GM23338 (cell line): ENCODE measurements around the gene NEURL1B. TPM values are rescaled to one million over a fixed set of nuclear protein-coding genes. Genes with fewer than 3 reads are reported as not detected.

Source experiments
- ATAC-seq: fragments of 200-7000 bp; cut with Tn5 transposase; 3 replicates; pipeline ENCODE4 v1.9.1; 2020
- DNase-seq: peaks from one replicate; pipeline ENCODE4 v3.0.0-alpha.2; 2015; ENCODE audit warnings: low spot score
- H2AFZ ChIP-seq: fragments of 200-600 bp; sonication (generic); 2 replicates; pipeline ENCODE4 v1.8.0; 2016; ENCODE audit warnings: antibody characterized with exemption, mild to moderate bottlenecking, moderate library complexity
- H3F3A ChIP-seq: fragments of 200-600 bp; sonication (generic); replicated peaks from 2 replicates; pipeline ENCODE4 v1.8.0; 2017; ENCODE audit warnings: antibody characterized with exemption, mixed run types, low read depth
- H3K27ac ChIP-seq: fragments of 200-600 bp; sonication (generic); 2 replicates; pipeline ENCODE4 v1.6.1; 2016; ENCODE audit warnings: low read depth
- H3K27me3 ChIP-seq: fragments of 200-600 bp; sonication (generic); 2 replicates; pipeline ENCODE4 v1.8.0; 2016; ENCODE audit warnings: mild to moderate bottlenecking, mixed run types, moderate library complexity; ENCODE audit not compliant: insufficient read depth
- H3K36me3 ChIP-seq: fragments of 200-600 bp; sonication (generic); 2 replicates; pipeline ENCODE4 v1.8.0; 2016; ENCODE audit warnings: mild to moderate bottlenecking; ENCODE audit not compliant: insufficient read depth
- H3K4me1 ChIP-seq: fragments of 200-600 bp; sonication (generic); 2 replicates; pipeline ENCODE4 v1.8.0; 2016; ENCODE audit warnings: mild to moderate bottlenecking, moderate library complexity; ENCODE audit not compliant: insufficient read depth
- H3K4me2 ChIP-seq: fragments of 200-600 bp; sonication (generic); 2 replicates; pipeline ENCODE4 v1.7.1; 2017; ENCODE audit warnings: mixed run types
- H3K4me3 ChIP-seq: fragments of 200-600 bp; sonication (generic); 2 replicates; pipeline ENCODE4 v1.6.1; 2016; ENCODE audit warnings: mixed run types
- H3K79me2 ChIP-seq: fragments of 200-600 bp; sonication (generic); replicated peaks from 2 replicates; pipeline ENCODE4 v1.8.0; 2017; ENCODE audit warnings: mild to moderate bottlenecking; ENCODE audit not compliant: insufficient read depth
- H3K9me2 ChIP-seq: fragments of 200-600 bp; sonication (generic); 2 replicates; pipeline ENCODE4 v1.8.0; 2017; ENCODE audit not compliant: insufficient read depth
- H4K20me1 ChIP-seq: fragments of 200-600 bp; sonication (generic); replicated peaks from 2 replicates; pipeline ENCODE4 v1.8.0; 2017; ENCODE audit warnings: mild to moderate bottlenecking; ENCODE audit not compliant: insufficient read depth
- H3K27ac Mint-ChIP-seq: 2 replicates; pipeline ENCODE4 v1.8.0; 2020; ENCODE audit warnings: inconsistent platforms, mild to moderate bottlenecking, moderate library complexity, mixed read lengths
- H3K27me3 Mint-ChIP-seq: 3 replicates; pipeline ENCODE4 v1.8.0; 2022; ENCODE audit warnings: low read depth, mild to moderate bottlenecking, moderate library complexity, mixed read lengths, inconsistent platforms; ENCODE audit not compliant: insufficient read depth, poor library complexity
- H3K36me3 Mint-ChIP-seq: 3 replicates; pipeline ENCODE4 v1.8.0; 2021; ENCODE audit warnings: low read depth, mild to moderate bottlenecking, inconsistent platforms, moderate library complexity, mixed read lengths
- H3K4me1 Mint-ChIP-seq: 3 replicates; pipeline ENCODE4 v1.8.0; 2020; ENCODE audit warnings: mild to moderate bottlenecking, inconsistent platforms, mixed read lengths
- H3K4me3 Mint-ChIP-seq: 3 replicates; pipeline ENCODE4 v1.8.0; 2021; ENCODE audit warnings: moderate library complexity, mild to moderate bottlenecking, inconsistent platforms, mixed read lengths
- H3K9me3 Mint-ChIP-seq: 3 replicates; pipeline ENCODE4 v1.8.0; 2020; ENCODE audit warnings: moderate library complexity, mild to moderate bottlenecking, inconsistent platforms, mixed read lengths
- JUNB ChIP-seq: IDR thresholded peaks from one replicate; pipeline ENCODE4 v1.6.1; 2016; ENCODE audit warnings: antibody characterized with exemption; ENCODE audit not compliant: unreplicated experiment
- NANOG ChIP-seq: IDR thresholded peaks from 2 replicates; pipeline ENCODE4 v1.6.1; 2016; ENCODE audit warnings: antibody characterized with exemption, borderline replicate concordance
- polyA plus RNA-seq: library from polyadenylated mRNA; unstranded; fragments of >200 nt; fragmentation: Nextera tagmentation; extraction: Ambion mirVana; gene quantifications from 2 replicates; pipeline ENCODE4 v1.2.1, GENCODE V29; 2016
- total RNA-seq: library from RNA; depleted of rRNA; stranded (reverse); fragments of >200 nt; shearing (Covaris generic); gene quantifications from 2 replicates; pipeline ENCODE4 v1.2.3, GENCODE V29; 2014
- TF ChIP-seq, protein P1 (sequence below), 2 experiments: fragments of 200-600 bp in 1 of 2; sonication (generic) in 1 of 2; conservative IDR thresholded peaks; 2 replicates each; pipeline versions ENCODE4 v1.5.1 to v1.6.1; 2016 to 2017; ENCODE audit warnings: antibody characterized with exemption in 2 of 2, low read depth in 2 of 2, mild to moderate bottlenecking in 2 of 2, moderate library complexity in 1 of 2

Gene NEURL1B
- total and polyA plus RNA-seq, 2 experiments from 2014 or later: 1.9 to 13.3 TPM

DNA sequence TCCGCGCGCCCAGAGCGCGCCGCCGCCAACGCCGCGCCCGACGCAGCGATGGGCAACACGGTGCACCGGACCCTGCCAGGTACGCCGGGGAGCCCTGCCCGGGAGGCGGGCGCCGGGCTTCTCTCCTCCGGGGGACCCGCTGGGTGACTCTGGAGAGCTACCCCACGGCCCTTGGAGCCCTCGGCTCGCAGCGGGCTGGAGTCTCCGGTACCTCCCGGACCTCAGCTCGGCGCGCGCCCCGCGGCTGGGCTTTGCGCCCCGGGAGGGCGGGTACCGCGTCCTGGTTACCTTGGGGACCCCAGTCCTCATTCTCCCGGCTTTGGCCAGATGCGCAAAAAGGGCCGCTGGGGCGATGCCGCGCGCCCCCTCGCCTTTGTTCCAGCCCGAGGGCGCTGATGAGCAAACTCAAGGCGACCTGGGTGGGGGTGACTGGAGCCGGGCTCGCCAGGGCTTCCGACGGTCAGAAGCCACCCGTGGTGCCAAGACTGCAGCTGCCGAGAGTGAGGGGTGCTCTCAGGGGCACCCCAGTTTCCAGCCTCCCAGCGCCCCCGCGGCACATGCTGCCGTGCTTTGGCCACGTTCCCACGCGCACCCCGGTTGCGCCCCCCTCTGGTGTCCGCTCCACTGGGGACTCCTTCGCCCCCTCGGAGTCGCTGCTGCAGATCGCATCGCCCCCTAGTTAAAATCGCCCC, 442 bp downstream of the NEURL1B start:
- DNase-seq (peak; percentile 70), ATAC-seq (peak; percentile 48)
- peaks cover 30% of the 10 kb centered on the region for H3K27me3 Mint-ChIP-seq

DNA sequence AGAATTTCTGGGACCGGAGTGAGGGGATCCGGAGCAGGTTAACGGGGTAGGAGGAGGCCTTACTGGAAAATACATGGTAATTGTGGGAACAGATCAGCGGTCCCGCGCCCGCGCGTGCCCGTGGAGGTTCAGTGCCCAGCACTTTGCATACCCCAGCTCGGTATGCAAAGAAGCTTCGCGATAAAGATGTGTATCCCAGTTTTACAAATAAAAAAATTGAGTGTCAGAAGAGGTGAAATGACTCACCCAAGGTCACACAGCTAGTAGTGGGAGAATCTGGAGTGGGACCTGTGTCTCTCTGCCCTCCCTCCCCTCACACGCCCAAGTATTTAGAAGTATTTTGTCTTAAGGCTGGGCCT, 967 bp downstream of the NEURL1B start:
- Mint-ChIP-seq H3K4me1 (peaks cover 58% of the 10 kb centered on the region), H3K4me3 (peak overlapping the region; percentile 63)

More for the DNA sequence above, 442 bp downstream of the NEURL1B start:
- Mint-ChIP-seq H3K9me3 (no peaks in the 10 kb centered on the region), H3K27ac (no peak overlapping the region), H3K4me3 (peak overlapping the region; percentile 63), H3K4me1 (peaks cover 53% of the 10 kb centered on the region), H3K36me3 (no peaks in the 10 kb centered on the region)
- H3K36me3 ChIP-seq: no peaks in the 10 kb centered on the region
- peak overlapping the region; percentile 87 for H2AFZ ChIP-seq
- peaks cover 28% of the 10 kb centered on the region for H3K27me3 ChIP-seq
- 0 out of 2 replicates have a peak, but pooled peaks cover 3% of the 10 kb centered on the region for H3K79me2 ChIP-seq
- H3K4me1 ChIP-seq: peaks cover 49% of the 10 kb centered on the region
- no peaks in the 10 kb centered on the region for H3K9me2 ChIP-seq
- no peak overlapping the region for H3K27ac ChIP-seq
- TF ChIP-seq, protein P1, sequence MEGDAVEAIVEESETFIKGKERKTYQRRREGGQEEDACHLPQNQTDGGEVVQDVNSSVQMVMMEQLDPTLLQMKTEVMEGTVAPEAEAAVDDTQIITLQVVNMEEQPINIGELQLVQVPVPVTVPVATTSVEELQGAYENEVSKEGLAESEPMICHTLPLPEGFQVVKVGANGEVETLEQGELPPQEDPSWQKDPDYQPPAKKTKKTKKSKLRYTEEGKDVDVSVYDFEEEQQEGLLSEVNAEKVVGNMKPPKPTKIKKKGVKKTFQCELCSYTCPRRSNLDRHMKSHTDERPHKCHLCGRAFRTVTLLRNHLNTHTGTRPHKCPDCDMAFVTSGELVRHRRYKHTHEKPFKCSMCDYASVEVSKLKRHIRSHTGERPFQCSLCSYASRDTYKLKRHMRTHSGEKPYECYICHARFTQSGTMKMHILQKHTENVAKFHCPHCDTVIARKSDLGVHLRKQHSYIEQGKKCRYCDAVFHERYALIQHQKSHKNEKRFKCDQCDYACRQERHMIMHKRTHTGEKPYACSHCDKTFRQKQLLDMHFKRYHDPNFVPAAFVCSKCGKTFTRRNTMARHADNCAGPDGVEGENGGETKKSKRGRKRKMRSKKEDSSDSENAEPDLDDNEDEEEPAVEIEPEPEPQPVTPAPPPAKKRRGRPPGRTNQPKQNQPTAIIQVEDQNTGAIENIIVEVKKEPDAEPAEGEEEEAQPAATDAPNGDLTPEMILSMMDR (conservative IDR thresholded peaks at IDR 0.05; ENCODE audit: low read depth in 2 of 2): peak; percentile 37 to 55; a peak in 3 of 4 replicates
- TF ChIP-seq JUNB: no peak
- H4K20me1 ChIP-seq: peaks cover 4% of the 10 kb centered on the region; the same call in 1 of the 2 replicates
- peak overlapping the region; percentile 86 for H3K4me3 ChIP-seq
- peaks cover 5% of the 10 kb centered on the region; the same call in 1 of the 2 replicates for H3F3A ChIP-seq
- H3K4me2 ChIP-seq: peak overlapping the region; percentile 92

More for the DNA sequence above, 967 bp downstream of the NEURL1B start:
- no peaks in the 10 kb centered on the region for H3K9me2 ChIP-seq
- no peak; the same call in 1 of the 3 replicates for ATAC-seq
- H3K4me2 ChIP-seq: peak overlapping the region; percentile 92
- peaks cover 52% of the 10 kb centered on the region for H3K4me1 ChIP-seq
- H4K20me1 ChIP-seq: peaks cover 4% of the 10 kb centered on the region; the same call in 1 of the 2 replicates
- no peak for DNase-seq
- Mint-ChIP-seq H3K36me3 (no peaks in the 10 kb centered on the region), H3K9me3 (no peaks in the 10 kb centered on the region), H3K27ac (no peak overlapping the region), H3K27me3 (peaks cover 30% of the 10 kb centered on the region)
- peaks cover 5% of the 10 kb centered on the region; the same call in 1 of the 2 replicates for H3F3A ChIP-seq
- peak overlapping the region; percentile 86 for H3K4me3 ChIP-seq
- no peaks in the 10 kb centered on the region for H3K36me3 ChIP-seq
- H2AFZ ChIP-seq: peak overlapping the region; percentile 87
- 0 out of 2 replicates have a peak, but pooled peaks cover 3% of the 10 kb centered on the region for H3K79me2 ChIP-seq
- no peak overlapping the region for H3K27ac ChIP-seq
- H3K27me3 ChIP-seq: peaks cover 28% of the 10 kb centered on the region
- TF ChIP-seq, protein P1 (conservative IDR thresholded peaks at IDR 0.05; ENCODE audit: low read depth in 2 of 2): no peak
- no peak for TF ChIP-seq NANOG
